GM06990 (cell line): ENCODE measurements around the gene MAVS.
"Not testable (repeated sequence)": the region's sequence is repeated elsewhere in the genome, so short reads cannot be mapped to it uniquely, and the experiment has no call there.

Experiments
- DNase-seq: peaks from one replicate; pipeline ENCODE4 v3.0.0-alpha.2; 2011; ENCODE audit not compliant: insufficient read length; ENCODE audit errors: extremely low read depth
- H3K27me3 ChIP-seq: replicated peaks from 2 replicates; pipeline ENCODE4 v1.6.0; 2011; ENCODE audit warnings: low read length; ENCODE audit not compliant: control insufficient read depth, insufficient read depth
- H3K36me3 ChIP-seq: 2 replicates; pipeline ENCODE4 v1.5.1; 2011; ENCODE audit warnings: low read length; ENCODE audit not compliant: control insufficient read depth, insufficient read depth
- H3K4me3 ChIP-seq: replicated peaks from 2 replicates; pipeline ENCODE4 v1.5.1; 2011; ENCODE audit warnings: low read depth, mild to moderate bottlenecking, control low read depth, low read length
- CTCF ChIP-seq: IDR thresholded peaks from 2 replicates; pipeline ENCODE4 v1.5.1; 2011; ENCODE audit warnings: low read length, control low read depth, mild to moderate bottlenecking, inconsistent platforms; ENCODE audit not compliant: insufficient read depth, poor library complexity, severe bottlenecking

Gene MAVS

GRCh38 chr20:3823881-3824280, 22.8 kb upstream of the MAVS start:
- no peak for TF ChIP-seq CTCF
- DNase-seq, result no peak
- peaks cover 13% of the 10 kb centered on the region for H3K36me3 ChIP-seq
- no peaks in the 10 kb centered on the region for H3K27me3 ChIP-seq
- H3K4me3 ChIP-seq, result no peak overlapping the region

- peaks cover 13% of the 10 kb centered on the region for H3K36me3 ChIP-seq
- no peaks in the 10 kb centered on the region for H3K27me3 ChIP-seq
- TF ChIP-seq CTCF, result peak; percentile 2
- DNase-seq, result no peak
- no peak overlapping the region for H3K4me3 ChIP-seq
Measured at GRCh38 chr20:3825526-3825925, 21.1 kb upstream of the MAVS start.

GRCh38 chr20:3826420-3826819, 20.2 kb upstream of the MAVS start:
- peaks cover 13% of the 10 kb centered on the region for H3K36me3 ChIP-seq
- no peak for TF ChIP-seq CTCF
- no peak for DNase-seq
- no peaks in the 10 kb centered on the region for H3K27me3 ChIP-seq
- no peak overlapping the region for H3K4me3 ChIP-seq

- H3K27me3 ChIP-seq, result no peaks in the 10 kb centered on the region
- no peak for TF ChIP-seq CTCF
- H3K4me3 ChIP-seq, result no peak overlapping the region
- DNase-seq, result no peak
- peaks cover 5% of the 10 kb centered on the region for H3K36me3 ChIP-seq
Measured at GRCh38 chr20:3828798-3829197, 17.8 kb upstream of the MAVS start.

- H3K4me3 ChIP-seq, H3K36me3 ChIP-seq, H3K27me3 ChIP-seq, DNase-seq: not testable (repeated sequence)
Measured at GRCh38 chr20:3829891-3830290, 16.7 kb upstream of the MAVS start.

GRCh38 chr20:3836132-3836531, 10.5 kb upstream of the MAVS start:
- Histone ChIP-seq H3K36me3 (no peaks in the 10 kb centered on the region), H3K27me3 (no peaks in the 10 kb centered on the region), H3K4me3 (no peak overlapping the region)
- no peak for DNase-seq
- TF ChIP-seq CTCF, result no peak
